ENCODE results near the gene MSRB1. TPM values are rescaled to one million over a fixed set of nuclear protein-coding genes. Genes with fewer than 3 reads are reported as not detected.
A peak's percentile ranks its signal among the peaks of the same experiment; 100 is the strongest.

MSRB1 gene
- total RNA-seq, 1 experiment from 2014 or later = 18.3 TPM

DNA sequence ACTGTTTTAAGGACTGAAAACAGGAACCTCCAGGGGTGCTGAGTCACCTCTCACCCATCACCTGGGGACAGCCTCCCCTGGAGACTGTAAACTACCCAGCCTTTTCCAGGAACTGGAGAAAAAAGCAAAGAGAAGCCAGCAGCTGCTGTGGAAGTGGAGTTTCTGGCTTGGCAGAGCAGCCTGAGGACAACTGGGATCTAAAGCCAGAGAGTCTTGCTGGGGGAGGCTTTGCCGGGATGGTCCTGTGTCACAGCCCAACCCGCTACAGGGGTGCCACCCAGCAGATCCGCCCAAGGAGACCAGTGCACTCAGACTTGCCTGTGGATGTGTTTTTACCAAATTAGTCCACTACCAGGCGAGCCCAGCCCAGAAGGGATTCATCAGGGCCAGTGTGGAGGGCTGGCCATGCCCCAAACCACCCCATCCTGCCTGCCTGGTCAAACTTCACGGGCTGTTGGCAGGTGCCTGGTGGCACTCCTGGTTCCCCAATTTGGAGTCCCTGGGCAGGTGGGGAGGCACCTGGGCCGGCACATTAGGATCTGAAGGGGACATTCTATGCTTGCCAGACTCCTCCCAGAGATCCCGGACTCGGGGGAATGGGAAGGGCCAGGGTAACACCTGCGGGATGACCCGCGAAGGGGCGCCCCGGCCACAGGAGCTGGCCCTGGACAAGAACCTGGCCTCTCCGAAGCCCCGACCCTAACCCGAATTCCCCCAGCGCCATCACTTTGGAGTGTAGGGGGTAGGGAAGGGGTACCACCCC, 771 bp downstream of the MSRB1 start:
- no peaks in the 10 kb centered on the region for H4K20me1 ChIP-seq (ENCODE audit: insufficient read depth)
- H3K27ac ChIP-seq (ENCODE audit: low read depth, low read length) = peak overlapping the region; percentile 61
- ATAC-seq (0 out of 2 replicates have a peak, but pooled peaks have one; percentile 1), DNase-seq (ENCODE audit: low read depth, low spot score) (no peak)
- ChIA-PET POLR2A (interaction anchor here (1.3 to 1.9 kb wide), 3 partner anchors 15 to 22 kb away, joined by 3 to 9 read pairs (median 8); partner anchors contain the start of gene RPS2), CTCF (interaction anchor here (1.1 kb wide), 1 partner anchor 19 kb away, joined by 5 read pairs; no protein-coding TSS in a partner anchor), RAD21 (ENCODE audit: low non-redundant PET in 1 of 2, low total read pairs in 2 of 2, uncharacterized antibody in 2 of 2, unreplicated experiment in 2 of 2) (interaction anchor here in 1 of 2 experiments (0.9 kb wide), 1 partner anchor 10 kb away, joined by 3 read pairs; no protein-coding TSS in a partner anchor)
- no peaks in the 10 kb centered on the region for H3K27me3 ChIP-seq (ENCODE audit: insufficient read depth, low read length)
- H3K36me3 ChIP-seq (ENCODE audit: control insufficient read depth in 1 of 2, insufficient read depth in 2 of 2, low read length in 2 of 2) = peaks cover 5 to 6% of the 10 kb centered on the region in 2 experiments; a peak in 3 of 4 replicates
- TF ChIP-seq ZNF274 (IDR thresholded peaks at IDR 0.05; ENCODE audit: low read depth, low read length) (no peak), SRF (IDR thresholded peaks at IDR 0.05; ENCODE audit: low read depth) (no peak), ZFX (IDR thresholded peaks at IDR 0.05) (no peak), CEBPB (IDR thresholded peaks at IDR 0.05; ENCODE audit: low read depth) (no peak), ELF1 (IDR thresholded peaks at IDR 0.05; ENCODE audit: borderline replicate concordance, low read depth) (no peak), YY1 (IDR thresholded peaks at IDR 0.05; ENCODE audit: extremely low read depth, insufficient replicate concordance, low read depth, low read length) (no peak), SP1 (IDR thresholded peaks at IDR 0.05; ENCODE audit: low read depth) (no peak), ZBTB33 (IDR thresholded peaks at IDR 0.05; ENCODE audit: extremely low read depth, insufficient replicate concordance, low read length) (no peak), REST (IDR thresholded peaks at IDR 0.05; ENCODE audit: low read depth) (no peak), SIN3A (IDR thresholded peaks at IDR 0.05; ENCODE audit: low read depth) (no peak), JUND (IDR thresholded peaks at IDR 0.05) (no peak), CBX3 (IDR thresholded peaks at IDR 0.05; ENCODE audit: low read depth) (no peak), TCF7L2 (IDR thresholded peaks at IDR 0.05; ENCODE audit: borderline replicate concordance, extremely low read depth, insufficient read depth, insufficient read length) (no peak), EZH2 (IDR thresholded peaks at IDR 0.05) (no peak), POLR2A (IDR thresholded peaks at IDR 0.05; ENCODE audit: borderline replicate concordance, extremely low read depth, insufficient read depth, insufficient read length) (no peak), EZH2phosphoT487 (IDR thresholded peaks at IDR 0.05; ENCODE audit: borderline replicate concordance) (no peak), EGR1 (IDR thresholded peaks at IDR 0.05; ENCODE audit: low read depth) (no peak), RAD21 (IDR thresholded peaks at IDR 0.05; ENCODE audit: low read depth) (no peak)
- TF ChIP-seq, protein P1, sequence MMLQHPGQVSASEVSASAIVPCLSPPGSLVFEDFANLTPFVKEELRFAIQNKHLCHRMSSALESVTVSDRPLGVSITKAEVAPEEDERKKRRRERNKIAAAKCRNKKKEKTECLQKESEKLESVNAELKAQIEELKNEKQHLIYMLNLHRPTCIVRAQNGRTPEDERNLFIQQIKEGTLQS (IDR thresholded peaks at IDR 0.05) = no peak
- TF ChIP-seq, protein P2, sequence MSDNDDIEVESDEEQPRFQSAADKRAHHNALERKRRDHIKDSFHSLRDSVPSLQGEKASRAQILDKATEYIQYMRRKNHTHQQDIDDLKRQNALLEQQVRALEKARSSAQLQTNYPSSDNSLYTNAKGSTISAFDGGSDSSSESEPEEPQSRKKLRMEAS (IDR thresholded peaks at IDR 0.05) = no peak
- H3K79me2 ChIP-seq (ENCODE audit: insufficient read depth, low read length) = no peaks in the 10 kb centered on the region
- peak overlapping the region; percentile 86 to 87 for H3K4me3 ChIP-seq (replicated peaks in 1 of 2; ENCODE audit: low read depth in 1 of 2, low read length in 2 of 2)
- H3K9me3 ChIP-seq (ENCODE audit: control insufficient read depth in 1 of 2, insufficient read depth in 1 of 2, low read depth in 1 of 2, low read length in 2 of 2) = no peaks in the 10 kb centered on the region
- H3K4me2 ChIP-seq (ENCODE audit: low read length) = peak overlapping the region; percentile 100
- peaks cover 14 to 26% of the 10 kb centered on the region in 2 experiments for H3K4me1 ChIP-seq (ENCODE audit: control insufficient read depth in 1 of 2, insufficient read depth in 2 of 2, low read length in 2 of 2)
- H3K9me2 ChIP-seq (ENCODE audit: insufficient read depth) = no peaks in the 10 kb centered on the region
- intact Hi-C loops (cut with micrococcal nuclease) = no loop called here
- TSS peak; percentile 68 for BruUV-seq (replicated peaks)
- peak overlapping the region; percentile 82 for H3K9ac ChIP-seq (ENCODE audit: low read length)
- H2AFZ ChIP-seq (ENCODE audit: low read depth, low read length, poor library complexity, severe bottlenecking) = no peak overlapping the region

All from HCT116 (cell line).